H1 (cell line): ENCODE results near the gene NTN4. TPM values are rescaled to one million over a fixed set of nuclear protein-coding genes. Genes with fewer than 3 reads are reported as not detected.

Experiments
- CTCF ChIA-PET: fragments of 300-600 bp; sonication (Branson Sonifier 250); formaldehyde crosslinking; loops from one replicate; lab custom pipeline; 2021; ENCODE audit not compliant: partially characterized antibody; lab: Charles Lee
- POLR2A ChIA-PET: fragments of 300-600 bp; sonication (Branson Sonifier 250); formaldehyde crosslinking; loops from one replicate; lab custom pipeline; 2021; ENCODE audit warnings: inconsistent platforms; ENCODE audit not compliant: partially characterized antibody; lab: Charles Lee
- DNase-seq, 2 experiments: peaks; one replicate each; pipeline versions ENCODE4 v3.0.0 to v3.0.0-alpha.2; 2010 to 2022; ENCODE audit warnings: low spot score in 2 of 2, low read depth in 1 of 2, mixed read lengths in 1 of 2
- FAIRE-seq: peaks from 2 replicates; lab custom pipeline; 2011; peaks lifted over from hg19 to GRCh38; lab: Jason Lieb, UNC
- H2AFZ ChIP-seq: 2 replicates; pipeline ENCODE4 v1.8.1; 2012; ENCODE audit warnings: low read length, inconsistent platforms
- H2AK5ac ChIP-seq: 2 replicates; pipeline ENCODE4 v1.6.1; 2013; ENCODE audit warnings: low read depth, low read length
- H2BK120ac ChIP-seq: replicated peaks from 2 replicates; pipeline ENCODE3; 2013; ENCODE audit warnings: low read depth, low read length, inconsistent platforms
- H2BK12ac ChIP-seq: 2 replicates; pipeline ENCODE4 v1.6.1; 2013; ENCODE audit warnings: low read depth, low read length
- H2BK15ac ChIP-seq: 2 replicates; pipeline ENCODE4 v1.6.1; 2013; ENCODE audit warnings: low read length
- H2BK20ac ChIP-seq: 2 replicates; pipeline ENCODE4 v1.6.1; 2013; ENCODE audit warnings: low read length
- H2BK5ac ChIP-seq: 2 replicates; pipeline ENCODE4 v1.6.1; 2013; ENCODE audit warnings: low read depth, low read length
- H3K14ac ChIP-seq: 2 replicates; pipeline ENCODE4 v1.6.1; 2013; ENCODE audit warnings: inconsistent platforms; ENCODE audit not compliant: insufficient read length
- H3K18ac ChIP-seq: 2 replicates; pipeline ENCODE4 v1.6.1; 2013; ENCODE audit warnings: low read length; ENCODE audit errors: extremely low read depth
- H3K23ac ChIP-seq: 2 replicates; pipeline ENCODE4 v1.6.1; 2013; ENCODE audit warnings: inconsistent platforms; ENCODE audit not compliant: insufficient read length
- H3K23me2 ChIP-seq: 2 replicates; pipeline ENCODE4 v1.6.1; 2013; ENCODE audit warnings: low read depth, low read length
- H3K27ac ChIP-seq: 2 replicates; pipeline ENCODE4 v1.6.1; 2011; ENCODE audit warnings: low read depth, low read length, inconsistent platforms
- H3K27me3 ChIP-seq, 4 experiments: replicated peaks in 1 of 4; 1 replicate in 1 of 4; 2 replicates in 3 of 4; pipeline versions ENCODE4 v1.6.1 to v1.8.1; 2011 to 2013; ENCODE audit warnings: low read length in 3 of 4, mild to moderate bottlenecking in 3 of 4, inconsistent platforms in 2 of 4, mixed read lengths in 2 of 4, moderate library complexity in 1 of 4; ENCODE audit not compliant: control insufficient read depth in 3 of 4, insufficient read depth in 3 of 4; ENCODE audit errors: extremely low read depth in 1 of 4
- H3K36me3 ChIP-seq, 4 experiments: 2 replicates each; pipeline versions ENCODE4 v1.6.1 to v1.8.1; 2011 to 2013; ENCODE audit warnings: mild to moderate bottlenecking in 4 of 4, low read length in 3 of 4, moderate library complexity in 2 of 4, control low read depth in 1 of 4, inconsistent platforms in 1 of 4; ENCODE audit not compliant: insufficient read depth in 4 of 4, control insufficient read depth in 2 of 4
- H3K4ac ChIP-seq: replicated peaks from 2 replicates; pipeline ENCODE3; 2013; ENCODE audit warnings: low read length, low read depth, mixed read lengths, inconsistent platforms; ENCODE audit not compliant: insufficient read length
- H3K4me1 ChIP-seq, 4 experiments: replicated peaks in 1 of 4; 1 replicate in 1 of 4; 2 replicates in 3 of 4; pipeline versions ENCODE4 v1.6.1 to v1.8.1; 2011 to 2013; ENCODE audit warnings: low read length in 3 of 4, inconsistent platforms in 2 of 4, mixed read lengths in 1 of 4; ENCODE audit not compliant: insufficient read depth in 4 of 4, control insufficient read depth in 3 of 4
- H3K4me2 ChIP-seq, 2 experiments: 2 replicates each; pipeline versions ENCODE4 v1.6.1 to v1.8.1; 2011 to 2013; ENCODE audit warnings: low read depth in 2 of 2, low read length in 2 of 2, control low read depth in 1 of 2, inconsistent platforms in 1 of 2, mild to moderate bottlenecking in 1 of 2; ENCODE audit not compliant: insufficient read depth in 1 of 2
- H3K4me3 ChIP-seq, 4 experiments: fragments of 200-600, 300-600 bp in 1 of 4; sonication (generic), shearing (Covaris generic), sonication (Bioruptor Twin) in 1 of 4; 2 replicates each; pipeline versions ENCODE4 v1.5.1 to v1.8.1; 2011 to 2016; ENCODE audit warnings: low read length in 4 of 4, low read depth in 3 of 4, control low read depth in 2 of 4, inconsistent platforms in 2 of 4, mild to moderate bottlenecking in 2 of 4, mixed read lengths in 1 of 4, moderate library complexity in 1 of 4; ENCODE audit not compliant: insufficient read depth in 2 of 4; ENCODE audit errors: extremely low read depth in 1 of 4
- H3K56ac ChIP-seq: replicated peaks from 2 replicates; pipeline ENCODE3; 2013; ENCODE audit warnings: low read depth, mild to moderate bottlenecking, mixed read lengths, low read length, inconsistent platforms; ENCODE audit not compliant: insufficient read length
- H3K79me1 ChIP-seq: 2 replicates; pipeline ENCODE4 v1.6.1; 2013; ENCODE audit warnings: low read depth, low read length, control low read depth
- H3K79me2 ChIP-seq, 2 experiments: 2 replicates each; pipeline versions ENCODE4 v1.6.1 to v1.8.1; 2012 to 2013; ENCODE audit warnings: low read length in 2 of 2, mild to moderate bottlenecking in 2 of 2, inconsistent platforms in 1 of 2; ENCODE audit not compliant: insufficient read depth in 2 of 2, control insufficient read depth in 1 of 2
- H3K9ac ChIP-seq, 4 experiments: replicated peaks in 1 of 4; 1 replicate in 1 of 4; 2 replicates in 3 of 4; pipeline versions ENCODE4 v1.6.1 to v1.8.1; 2011 to 2013; ENCODE audit warnings: low read depth in 3 of 4, low read length in 3 of 4, control low read depth in 2 of 4, mild to moderate bottlenecking in 2 of 4, moderate library complexity in 2 of 4, inconsistent platforms in 1 of 4; ENCODE audit errors: extremely low read depth in 1 of 4
- H3K9me3 ChIP-seq, 2 experiments: 2 replicates each; pipeline versions ENCODE4 v1.6.1 to v1.8.1; 2012 to 2013; ENCODE audit warnings: mild to moderate bottlenecking in 2 of 2, moderate library complexity in 2 of 2, control low read depth in 1 of 2, inconsistent platforms in 1 of 2, low read depth in 1 of 2, low read length in 1 of 2, mixed read lengths in 1 of 2; ENCODE audit not compliant: insufficient read depth in 2 of 2
- H4K20me1 ChIP-seq, 2 experiments: replicated peaks in 1 of 2; 2 replicates each; pipeline versions ENCODE3 to v1.8.1; 2011 to 2013; ENCODE audit warnings: inconsistent platforms in 2 of 2, low read length in 2 of 2, mild to moderate bottlenecking in 1 of 2; ENCODE audit not compliant: insufficient read depth in 2 of 2, control insufficient read depth in 1 of 2
- H4K5ac ChIP-seq: 2 replicates; pipeline ENCODE4 v1.6.1; 2013; ENCODE audit warnings: low read length, low read depth, mixed read lengths, inconsistent platforms; ENCODE audit not compliant: insufficient read length
- H4K8ac ChIP-seq: 2 replicates; pipeline ENCODE4 v1.8.0; 2013; ENCODE audit warnings: mild to moderate bottlenecking, moderate library complexity, low read length, inconsistent platforms; ENCODE audit not compliant: insufficient read depth; ENCODE audit errors: extremely low read depth
- H4K91ac ChIP-seq: replicated peaks from 2 replicates; pipeline ENCODE3; 2013; ENCODE audit warnings: low read length, mixed read lengths, inconsistent platforms; ENCODE audit not compliant: insufficient read length
- ATF2 ChIP-seq: IDR thresholded peaks from 2 replicates; pipeline ENCODE4 v1.6.1; 2012; ENCODE audit warnings: low read length, inconsistent platforms
- BACH1 ChIP-seq: IDR thresholded peaks from 2 replicates; pipeline ENCODE4 v1.6.1; 2012; ENCODE audit warnings: low read length, improper control_type of control experiment
- BCL11A ChIP-seq, 2 experiments: IDR thresholded peaks; one replicate each; pipeline ENCODE4 v1.6.1; 2011; ENCODE audit warnings: low read depth in 2 of 2, low read length in 2 of 2, mild to moderate bottlenecking in 2 of 2
- CTCF ChIP-seq, 3 experiments: IDR thresholded peaks; 1 replicate in 2 of 3; 2 replicates in 1 of 3; pipeline versions ENCODE4 v1.5.1 to v1.6.1; 2011; ENCODE audit warnings: low read length in 3 of 3, mild to moderate bottlenecking in 3 of 3, inconsistent platforms in 2 of 3, low read depth in 1 of 3, moderate library complexity in 1 of 3; ENCODE audit not compliant: insufficient read depth in 1 of 3; ENCODE audit errors: control extremely low read depth in 1 of 3
- HDAC2 ChIP-seq, 2 experiments: fragments of 300-600 bp in 1 of 2; sonication (generic) in 1 of 2; IDR thresholded peaks; 2 replicates each; pipeline ENCODE4 v1.6.1; 2011 to 2012; ENCODE audit warnings: low read depth in 2 of 2, low read length in 2 of 2, mild to moderate bottlenecking in 2 of 2, moderate library complexity in 2 of 2, borderline replicate concordance in 1 of 2, inconsistent platforms in 1 of 2
- HDAC6 ChIP-seq: IDR thresholded peaks from one replicate; pipeline ENCODE4 v1.7.1; 2012; ENCODE audit warnings: low read depth, mild to moderate bottlenecking, inconsistent platforms, low read length, moderate library complexity
- PHF8 ChIP-seq: fragments of 200-600 bp; sonication (generic); conservative IDR thresholded peaks from 2 replicates; pipeline ENCODE4 v1.7.1; 2012; ENCODE audit warnings: low read depth, mild to moderate bottlenecking, inconsistent platforms, low read length, moderate library complexity
- POLR2A ChIP-seq, 2 experiments: IDR thresholded peaks; 1 replicate in 1 of 2; 2 replicates in 1 of 2; pipeline ENCODE4 v1.6.1; 2011; ENCODE audit warnings: low read depth in 2 of 2, low read length in 2 of 2, mild to moderate bottlenecking in 2 of 2; ENCODE audit errors: control extremely low read depth in 1 of 2
- POU5F1 ChIP-seq: IDR thresholded peaks from 2 replicates; pipeline ENCODE4 v1.6.1; 2011; ENCODE audit warnings: low read depth, mild to moderate bottlenecking, low read length, moderate library complexity
- TBP ChIP-seq: IDR thresholded peaks from 2 replicates; pipeline ENCODE4 v1.6.1; 2011; ENCODE audit warnings: low read depth, low read length, improper control_type of control experiment
- YY1 ChIP-seq: IDR thresholded peaks from 2 replicates; pipeline ENCODE4 v1.6.1; 2011; ENCODE audit warnings: low read depth, mild to moderate bottlenecking, low read length
- WGBS, 2 experiments: shearing (Covaris generic) in 1 of 2; methylation state at CpG; one replicate each; pipeline versions ENCODE4 v1.1.6 to v1.1.7; 2013 to 2015; ENCODE audit warnings: low lambda C conversion rate in 2 of 2, mixed read lengths in 2 of 2, inconsistent platforms in 1 of 2, low coverage in 1 of 2, missing lambda C conversion rate in 1 of 2; ENCODE audit not compliant: insufficient replicate concordance in 2 of 2, insufficient coverage in 1 of 2, insufficient read length in 1 of 2; ENCODE audit errors: extremely low coverage in 1 of 2, missing lambda C conversion rate in 1 of 2; 5-methylcytosine and 5-hydroxymethylcytosine counted together
- polyA plus RNA-seq, 7 experiments: library from polyadenylated mRNA; depleted of rRNA in 3 of 7; stranded (reverse) in 5 of 7; unstranded in 2 of 7; fragments of >200 nt in 5 of 7; fragments of 200-250 nt in 2 of 7; gene quantifications; 1 replicate in 5 of 7; 2 replicates in 1 of 7; 4 replicates in 1 of 7; pipeline versions ENCODE4 v1.2.1 to v1.2.3, GENCODE V29; 2011 to 2013; ENCODE audit warnings: missing spikeins in 2 of 7, mixed read lengths in 2 of 7
- total RNA-seq: library from RNA; stranded (reverse); fragmentation: NEBNext Ultra II Directional; extraction: Animal tissue kit (Norgen Biotek cat#: 25700); gene quantifications from 2 replicates; pipeline ENCODE4 v1.2.1, GENCODE V29; 2021

The NTN4 gene
- total and polyA plus RNA-seq, 2 of the 8 experiments (the other 6 are each of a cell fraction or from before 2014, with no cell fraction given) = 0.74 to 1.3 TPM

GRCh38 chr12:95808146-95808545, 17.6 kb upstream of the NTN4 start:
- CTCF ChIA-PET = no interaction called here
- 90% methylated on average over 7 of the region's 7 CpGs; no CpG with 5 or more reads in 1 of the 2 experiments for WGBS, 2 experiments
- no peak for TF ChIP-seq POLR2A (IDR thresholded peaks at IDR 0.05; ENCODE audit: control extremely low read depth in 1 of 2, low read depth in 2 of 2, low read length in 2 of 2)
- no peak for TF ChIP-seq YY1
- TF ChIP-seq TBP = no peak
- TF ChIP-seq HDAC6 = no peak
- TF ChIP-seq POU5F1 = no peak
- no peak for TF ChIP-seq CTCF (IDR thresholded peaks at IDR 0.05; ENCODE audit: control extremely low read depth in 1 of 3, insufficient read depth in 1 of 3, low read depth in 1 of 3, low read length in 3 of 3)
- TF ChIP-seq HDAC2 (IDR thresholded peaks at IDR 0.05; ENCODE audit: borderline replicate concordance in 1 of 2, low read depth in 2 of 2, low read length in 2 of 2) = no peak
- no peak for TF ChIP-seq ATF2
- TF ChIP-seq BACH1 = no peak
- no peak for TF ChIP-seq PHF8
- TF ChIP-seq BCL11A (IDR thresholded peaks at IDR 0.05; ENCODE audit: low read depth in 2 of 2, low read length in 2 of 2) = no peak

More at GRCh38 chr12:95808146-95808545, 17.6 kb upstream of the NTN4 start:
- H2BK20ac ChIP-seq = no peak overlapping the region
- no peaks in the 10 kb centered on the region for H3K79me2 ChIP-seq
- no peaks in the 10 kb centered on the region; a peak in 2 of 4 replicates for H3K9me3 ChIP-seq
- POLR2A ChIA-PET = no interaction called here
- H4K20me1 ChIP-seq = no peaks in the 10 kb centered on the region
- H4K91ac ChIP-seq = no peak overlapping the region
- no peak for DNase-seq
- H3K36me3 ChIP-seq = no peaks in the 10 kb centered on the region
- no peak overlapping the region for H3K14ac ChIP-seq
- H3K18ac ChIP-seq = no peak overlapping the region
- H3K79me1 ChIP-seq = no peaks in the 10 kb centered on the region
- no peak overlapping the region for H3K56ac ChIP-seq
- H2BK120ac ChIP-seq = no peak overlapping the region
- H2BK5ac ChIP-seq = no peak overlapping the region
- H3K9ac ChIP-seq = no peak overlapping the region
- H3K23me2 ChIP-seq = no peaks in the 10 kb centered on the region
- no peak overlapping the region for H3K4ac ChIP-seq
- H3K4me3 ChIP-seq = no peak overlapping the region
- no peak overlapping the region for H2BK12ac ChIP-seq
- H3K23ac ChIP-seq = no peak overlapping the region
- H3K4me1 ChIP-seq = no peaks in the 10 kb centered on the region
- no peak overlapping the region for H4K5ac ChIP-seq
- no peaks in the 10 kb centered on the region for H3K27me3 ChIP-seq
- no peak for FAIRE-seq
- H2AK5ac ChIP-seq = no peak overlapping the region
- no peak overlapping the region for H4K8ac ChIP-seq
- H2BK15ac ChIP-seq = no peak overlapping the region
- H2AFZ ChIP-seq = no peak overlapping the region
- no peak overlapping the region for H3K27ac ChIP-seq
- no peak overlapping the region for H3K4me2 ChIP-seq
